Thymus (tissue), 11 donors: ENCODE results near the gene VPS8. TPM values are rescaled to one million over a fixed set of nuclear protein-coding genes. Genes with fewer than 3 reads are reported as not detected.

Experiments
- DNase-seq, 9 donors: peaks; one replicate each; pipeline ENCODE4 v3.0.0-alpha.2; 2013; ENCODE audit warnings: low spot score in 9 of 9, low read depth in 6 of 9, missing footprints in 1 of 9
- H3K27ac ChIP-seq, 2 donors: one replicate each; pipeline ENCODE4 v1.5.1; 2013; ENCODE audit warnings: control low read depth in 1 of 2, low read depth in 1 of 2, low read length in 1 of 2, mild to moderate bottlenecking in 1 of 2, moderate library complexity in 1 of 2
- H3K27me3 ChIP-seq, 2 donors: one replicate each; pipeline ENCODE4 v1.5.1; 2013; ENCODE audit warnings: low read length in 1 of 2; ENCODE audit not compliant: control insufficient read depth in 2 of 2, insufficient read depth in 1 of 2
- H3K36me3 ChIP-seq, 2 donors: one replicate each; pipeline ENCODE4 v1.5.1; 2013; ENCODE audit warnings: low read length in 1 of 2, mild to moderate bottlenecking in 1 of 2, moderate library complexity in 1 of 2; ENCODE audit not compliant: control insufficient read depth in 2 of 2, insufficient read depth in 2 of 2
- H3K4me1 ChIP-seq, 2 donors: one replicate each; pipeline ENCODE4 v1.5.1; 2013; ENCODE audit warnings: low read length in 2 of 2; ENCODE audit not compliant: control insufficient read depth in 2 of 2, insufficient read depth in 2 of 2
- H3K4me3 ChIP-seq, 2 donors: one replicate each; pipeline ENCODE4 v1.5.1; 2013; ENCODE audit warnings: low read length in 2 of 2, control low read depth in 1 of 2, mild to moderate bottlenecking in 1 of 2
- H3K9me3 ChIP-seq, 2 donors: one replicate each; pipeline ENCODE4 v1.5.1; 2013; ENCODE audit warnings: low read length in 1 of 2, mild to moderate bottlenecking in 1 of 2; ENCODE audit not compliant: control insufficient read depth in 2 of 2, insufficient read depth in 1 of 2
- WGBS: extraction: QIAGEN DNeasy Blood & Tissue Kit; methylation state at CpG from one replicate; pipeline ENCODE4 v1.1.7; 2013; 5-methylcytosine and 5-hydroxymethylcytosine counted together
- polyA plus RNA-seq: library from polyadenylated mRNA; stranded (reverse); fragments of 200-250 nt; gene quantifications from one replicate; pipeline ENCODE4 v1.2.3, GENCODE V29; 2013
- total RNA-seq: library from RNA; stranded (reverse); fragments of 120-200 nt; gene quantifications from one replicate; pipeline ENCODE4 v1.2.4, GENCODE V29; 2013
- donor health status: healthy.

Gene VPS8
- total and polyA plus RNA-seq, 2 donors = 20.1 to 36.1 TPM

DNA sequence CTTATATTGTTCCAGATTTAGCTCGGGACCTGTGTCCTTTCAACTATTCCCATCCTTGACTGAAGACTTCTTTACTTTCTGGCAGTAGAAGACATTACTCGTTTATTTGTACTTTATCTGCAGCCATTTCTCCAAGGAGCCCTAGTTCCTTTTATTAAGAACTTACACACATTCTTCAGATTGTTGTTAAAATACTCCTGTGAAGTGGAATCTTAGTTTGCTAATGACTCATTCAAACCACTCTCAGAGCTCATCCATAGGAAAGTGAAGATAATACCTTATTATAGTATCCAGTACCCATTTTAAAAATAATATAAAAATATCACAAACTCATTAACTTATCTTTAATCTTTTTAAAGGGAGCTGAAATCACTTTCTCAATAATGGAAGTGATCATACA is 277.4 kb downstream of the VPS8 start:
- H3K27ac ChIP-seq = no peak overlapping the region
- no peak overlapping the region for H3K4me3 ChIP-seq
- H3K36me3 ChIP-seq = no peaks in the 10 kb centered on the region
- no peaks in the 10 kb centered on the region for H3K4me1 ChIP-seq
- H3K27me3 ChIP-seq = no peaks in the 10 kb centered on the region
- no peak for DNase-seq
- no peaks in the 10 kb centered on the region for H3K9me3 ChIP-seq
- 98% methylated on average over 2 of the region's 2 CpGs for WGBS

DNA sequence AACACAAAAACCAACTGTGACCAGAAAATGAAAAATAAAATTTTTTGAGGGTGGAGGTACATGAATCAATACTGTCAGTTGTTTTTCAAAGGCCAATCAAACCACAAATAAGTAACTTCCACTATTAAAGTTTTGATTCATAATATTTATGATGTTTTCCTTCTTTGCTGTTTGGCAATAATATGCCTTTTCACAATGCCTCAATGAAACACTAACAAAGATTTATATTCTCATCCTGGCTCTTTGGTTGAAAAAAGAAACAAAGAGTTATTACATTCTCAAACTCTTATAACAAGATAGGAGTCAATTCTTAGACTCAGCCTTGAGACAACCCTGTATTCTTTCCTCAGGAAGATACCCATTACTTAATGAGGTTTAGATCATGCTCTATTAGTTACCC is 277.8 kb downstream of the VPS8 start:
- no peak overlapping the region for H3K27ac ChIP-seq
- H3K9me3 ChIP-seq = no peaks in the 10 kb centered on the region
- H3K4me3 ChIP-seq = no peak overlapping the region
- no peaks in the 10 kb centered on the region for H3K36me3 ChIP-seq
- H3K27me3 ChIP-seq = no peaks in the 10 kb centered on the region
- H3K4me1 ChIP-seq = no peaks in the 10 kb centered on the region
- DNase-seq = no peak

DNA sequence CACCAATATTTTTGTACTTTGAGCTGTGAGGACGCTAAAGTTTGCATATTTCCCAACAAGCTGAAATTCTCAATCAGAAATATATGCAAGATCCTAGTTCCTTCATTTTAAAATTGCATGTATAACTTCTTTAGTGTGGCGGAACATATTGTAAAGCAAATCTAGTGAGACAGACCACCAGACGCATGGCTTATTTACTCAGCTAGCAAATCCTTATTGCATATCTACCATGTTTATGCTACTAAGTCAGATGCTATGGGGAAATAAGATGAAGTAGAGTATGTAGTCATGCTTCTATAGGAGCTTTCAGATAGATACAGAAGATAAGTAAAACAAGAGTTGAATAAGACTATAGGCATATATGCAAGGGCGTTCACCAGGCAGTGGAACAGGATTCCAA is 278.8 kb downstream of the VPS8 start:
- H3K4me3 ChIP-seq = no peak overlapping the region
- no peaks in the 10 kb centered on the region for H3K27me3 ChIP-seq
- H3K9me3 ChIP-seq = no peaks in the 10 kb centered on the region
- no peaks in the 10 kb centered on the region for H3K4me1 ChIP-seq
- DNase-seq = no peak
- no peak overlapping the region for H3K27ac ChIP-seq
- 94% methylated on average over 4 of the region's 4 CpGs for WGBS
- no peaks in the 10 kb centered on the region for H3K36me3 ChIP-seq

DNA sequence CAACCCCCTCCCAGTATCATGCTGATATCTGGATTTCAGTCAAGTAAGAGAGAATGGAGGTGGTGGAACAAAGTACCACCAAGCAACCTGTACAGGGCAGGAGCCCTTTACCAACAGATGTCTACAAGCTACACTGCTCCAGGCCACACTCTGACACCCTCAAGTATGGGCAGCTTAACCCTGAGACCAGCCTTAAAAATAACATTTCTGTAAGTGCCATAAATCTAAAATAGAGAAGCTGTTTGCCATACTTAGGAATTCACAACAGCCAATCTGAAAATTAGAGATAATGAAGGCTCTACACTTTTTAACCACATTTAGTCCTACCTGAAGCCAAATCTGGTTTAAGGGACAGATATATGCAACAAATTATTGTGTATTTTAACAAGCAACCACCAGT is 281.1 kb downstream of the VPS8 start:
- Histone ChIP-seq H3K9me3 (no peaks in the 10 kb centered on the region), H3K4me1 (no peaks in the 10 kb centered on the region), H3K27me3 (no peaks in the 10 kb centered on the region), H3K4me3 (no peak overlapping the region), H3K36me3 (no peaks in the 10 kb centered on the region), H3K27ac (no peak overlapping the region)
- no peak for DNase-seq

DNA sequence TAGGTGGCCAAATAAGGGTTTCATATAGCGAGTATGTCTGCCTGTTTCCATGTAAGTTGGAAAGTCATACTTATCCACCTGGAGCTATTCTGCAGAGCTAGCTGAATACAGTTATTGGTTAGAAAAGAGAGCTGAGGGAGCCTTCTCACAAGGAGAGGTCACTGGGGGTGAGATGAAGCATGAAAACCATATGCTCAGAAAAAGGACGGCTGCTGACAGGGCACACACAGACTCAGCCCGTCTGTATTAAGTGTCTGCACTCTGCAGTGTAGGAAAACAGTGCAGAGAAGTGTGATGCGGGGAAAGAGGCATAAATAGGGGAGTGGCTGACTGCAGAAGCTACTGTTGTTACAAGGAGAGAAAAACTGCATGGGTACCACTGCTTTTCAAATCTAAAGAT is 282.7 kb downstream of the VPS8 start:
- Histone ChIP-seq H3K27ac (no peak overlapping the region), H3K27me3 (no peaks in the 10 kb centered on the region), H3K36me3 (no peaks in the 10 kb centered on the region), H3K4me1 (no peaks in the 10 kb centered on the region), H3K9me3 (no peaks in the 10 kb centered on the region), H3K4me3 (no peak overlapping the region)
- 96% methylated on average over 4 of the region's 4 CpGs for WGBS
- DNase-seq = no peak

Other genes with a start within 250 kb of the VPS8 start
- gene MAGEF1, start 100.1 kb upstream of the VPS8 start, total RNA-seq = 27.6 TPM
- 62.4 TPM for gene MAGEF1, start 100.1 kb upstream of the VPS8 start, polyA plus RNA-seq